ENCODE measurements around the gene BCL2L15. TPM values are rescaled to one million over a fixed set of nuclear protein-coding genes. Genes with fewer than 3 reads are reported as not detected.

Gene BCL2L15
- total and polyA plus RNA-seq, 2 of the 13 experiments (the other 11 are each of a cell fraction or from before 2014, with no cell fraction given) = 0.03 to 0.27 TPM

DNA sequence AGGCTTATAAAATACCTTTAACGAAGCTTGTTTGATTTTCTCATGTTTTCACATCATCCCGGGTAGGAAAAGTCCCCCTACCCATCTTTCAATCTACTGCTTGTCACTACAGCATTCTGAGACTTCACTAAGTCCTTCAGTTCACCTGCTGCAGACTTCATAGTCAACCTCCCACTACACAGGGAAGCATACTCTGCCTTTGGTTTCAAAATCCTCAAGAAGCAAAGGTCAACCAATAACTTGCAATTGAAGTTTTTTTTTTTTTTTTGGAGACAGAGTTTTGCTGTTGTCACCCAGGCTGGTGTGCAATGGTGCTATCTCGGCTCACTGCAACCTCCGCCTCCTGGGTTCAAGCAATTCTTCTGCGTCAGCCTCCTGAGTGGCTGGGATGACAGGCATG is 11.2 kb downstream of the BCL2L15 start:
- H3K27ac ChIP-seq (ENCODE audit: extremely low read length, insufficient read depth, low read length) = no peak overlapping the region
- in situ Hi-C loops (cut with HindIII; ENCODE audit: extremely low pct_ligation_motif_present, low pct_unique_long_range_greater_than_20kb) (no loop called here), intact Hi-C loops (cut with micrococcal nuclease; ENCODE audit: unreplicated experiment) (no loop called here)
- H3K27me3 ChIP-seq (ENCODE audit: control insufficient read depth in 1 of 2, insufficient read depth in 2 of 2, low read length in 2 of 2) = no peaks in the 10 kb centered on the region; a peak in 1 of 5 replicates
- CTCF ChIA-PET (ENCODE audit: low intra/inter-chr PET ratio, low total read pairs) = no interaction called here
- no peak overlapping the region for H3K4me3 ChIP-seq (replicated peaks in 1 of 3; ENCODE audit: insufficient read depth in 1 of 3, low read depth in 2 of 3, low read length in 3 of 3)
- POLR2A ChIA-PET = no interaction called here
- no peaks in the 10 kb centered on the region for H4K20me1 ChIP-seq (ENCODE audit: insufficient read depth, low read length)
- no peaks in the 10 kb centered on the region for H3K9me3 ChIP-seq (ENCODE audit: low read length)
- no peak overlapping the region for H3K4me2 ChIP-seq (ENCODE audit: low read depth, low read length)
- WGBS (ENCODE audit: low lambda C conversion rate) = 30% methylated on average over 5 of the region's 5 CpGs
- H3K36me3 ChIP-seq (replicated peaks in 1 of 2; ENCODE audit: control insufficient read depth in 1 of 2, insufficient read depth in 2 of 2, low read length in 2 of 2) = no peaks in the 10 kb centered on the region
- H3K79me2 ChIP-seq (ENCODE audit: insufficient read depth, low read length) = no peaks in the 10 kb centered on the region
- ATAC-seq = no peak
- BruUV-seq (replicated peaks) = no TSS peak
- H3K9ac ChIP-seq (ENCODE audit: insufficient read depth, low read depth, low read length) = no peak overlapping the region
- no peak for FAIRE-seq
- TF ChIP-seq TFE3 (CRISPR knock-in tag; IDR thresholded peaks at IDR 0.05) (no peak), ZNF547 (CRISPR knock-in tag; IDR thresholded peaks at IDR 0.05) (no peak), ATF1 (CRISPR knock-in tag; IDR thresholded peaks at IDR 0.05) (no peak)
- no peak overlapping the region for H2AFZ ChIP-seq (ENCODE audit: low read length)
- no peak for DNase-seq (ENCODE audit: low spot score)
- H3K4me1 ChIP-seq (ENCODE audit: insufficient read depth, low read length) = no peaks in the 10 kb centered on the region

DNA sequence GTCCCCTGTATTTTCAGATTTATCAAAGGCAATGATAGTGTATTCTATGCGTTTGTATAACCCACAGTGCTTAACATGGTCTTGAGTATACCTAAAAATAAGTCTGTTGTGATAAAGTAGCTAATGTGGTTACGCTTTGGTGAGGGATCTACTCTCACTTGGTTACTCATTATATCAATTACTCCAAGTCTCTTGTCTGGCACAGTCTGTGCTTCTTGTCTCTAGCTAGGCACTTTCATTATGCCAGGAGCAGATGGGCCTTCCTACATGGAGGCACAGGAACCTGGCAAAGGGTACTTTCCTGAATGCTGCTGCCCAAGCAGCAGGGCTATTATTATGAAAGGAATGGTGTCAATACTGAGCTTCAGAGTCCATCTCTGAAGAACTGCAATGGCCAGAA is 11.7 kb downstream of the BCL2L15 start:
- DNase-seq (ENCODE audit: low spot score) (no peak), ATAC-seq (no peak), FAIRE-seq (no peak)
- Histone ChIP-seq H3K4me2 (ENCODE audit: low read depth, low read length) (no peak overlapping the region), H3K9ac (ENCODE audit: insufficient read depth, low read depth, low read length) (no peak overlapping the region), H3K27me3 (ENCODE audit: control insufficient read depth in 1 of 2, insufficient read depth in 2 of 2, low read length in 2 of 2) (no peaks in the 10 kb centered on the region; a peak in 1 of 5 replicates), H3K9me3 (ENCODE audit: low read length) (no peaks in the 10 kb centered on the region), H3K36me3 (replicated peaks in 1 of 2; ENCODE audit: control insufficient read depth in 1 of 2, insufficient read depth in 2 of 2, low read length in 2 of 2) (no peaks in the 10 kb centered on the region), H4K20me1 (ENCODE audit: insufficient read depth, low read length) (no peaks in the 10 kb centered on the region), H3K4me3 (replicated peaks in 1 of 3; ENCODE audit: insufficient read depth in 1 of 3, low read depth in 2 of 3, low read length in 3 of 3) (no peak overlapping the region), H3K79me2 (ENCODE audit: insufficient read depth, low read length) (no peaks in the 10 kb centered on the region), H3K27ac (ENCODE audit: extremely low read length, insufficient read depth, low read length) (no peak overlapping the region), H3K4me1 (ENCODE audit: insufficient read depth, low read length) (no peaks in the 10 kb centered on the region), H2AFZ (ENCODE audit: low read length) (no peak overlapping the region)
- intact Hi-C loops (cut with micrococcal nuclease; ENCODE audit: unreplicated experiment) = no loop called here
- 47% methylated on average over 2 of the region's 2 CpGs for WGBS (ENCODE audit: low lambda C conversion rate)
- in situ Hi-C loops (cut with HindIII; ENCODE audit: extremely low pct_ligation_motif_present, low pct_unique_long_range_greater_than_20kb) = no loop called here
- ChIA-PET CTCF (ENCODE audit: low intra/inter-chr PET ratio, low total read pairs) (no interaction called here), POLR2A (no interaction called here)
- no TSS peak for BruUV-seq (replicated peaks)
- TF ChIP-seq ZNF773 (CRISPR knock-in tag; IDR thresholded peaks at IDR 0.05; ENCODE audit: borderline replicate concordance) (no peak), KAT8 (CRISPR knock-in tag; IDR thresholded peaks at IDR 0.05) (no peak), PATZ1 (CRISPR knock-in tag; IDR thresholded peaks at IDR 0.05) (no peak)
- TF ChIP-seq, protein P1, sequence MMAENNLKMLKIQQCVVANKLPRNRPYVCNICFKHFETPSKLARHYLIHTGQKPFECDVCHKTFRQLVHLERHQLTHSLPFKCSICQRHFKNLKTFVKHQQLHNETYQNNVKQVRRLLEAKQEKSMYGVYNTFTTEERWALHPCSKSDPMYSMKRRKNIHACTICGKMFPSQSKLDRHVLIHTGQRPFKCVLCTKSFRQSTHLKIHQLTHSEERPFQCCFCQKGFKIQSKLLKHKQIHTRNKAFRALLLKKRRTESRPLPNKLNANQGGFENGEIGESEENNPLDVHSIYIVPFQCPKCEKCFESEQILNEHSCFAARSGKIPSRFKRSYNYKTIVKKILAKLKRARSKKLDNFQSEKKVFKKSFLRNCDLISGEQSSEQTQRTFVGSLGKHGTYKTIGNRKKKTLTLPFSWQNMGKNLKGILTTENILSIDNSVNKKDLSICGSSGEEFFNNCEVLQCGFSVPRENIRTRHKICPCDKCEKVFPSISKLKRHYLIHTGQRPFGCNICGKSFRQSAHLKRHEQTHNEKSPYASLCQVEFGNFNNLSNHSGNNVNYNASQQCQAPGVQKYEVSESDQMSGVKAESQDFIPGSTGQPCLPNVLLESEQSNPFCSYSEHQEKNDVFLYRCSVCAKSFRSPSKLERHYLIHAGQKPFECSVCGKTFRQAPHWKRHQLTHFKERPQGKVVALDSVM (CRISPR knock-in tag; IDR thresholded peaks at IDR 0.05) = no peak

Data from HepG2 (cell line).